ENCODE data around the gene CLEC4G.
"Not testable (repeated sequence)": the region's sequence is repeated elsewhere in the genome, so short reads cannot be mapped to it uniquely, and the experiment has no call there.

CLEC4G gene

DNA sequence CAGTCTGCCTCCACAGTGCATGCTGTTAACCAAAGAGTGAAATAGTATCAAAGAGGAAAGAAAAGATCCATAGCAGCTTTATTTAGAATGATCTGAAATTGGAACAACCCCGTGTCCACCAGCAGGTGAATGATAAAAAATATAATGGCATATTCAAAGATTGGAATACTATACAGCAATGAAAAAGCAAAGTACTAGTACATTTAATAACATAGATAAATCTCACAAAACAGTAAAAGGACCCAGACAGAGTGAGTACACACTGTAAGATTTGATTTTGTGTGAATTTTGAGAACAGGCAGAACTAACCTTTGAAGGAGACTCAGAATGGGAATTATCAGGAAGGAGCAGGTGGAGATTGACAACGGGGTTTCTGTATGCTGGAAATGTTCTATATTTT lies 16.3 kb upstream of the CLEC4G start:
- Histone ChIP-seq H3K4me3 (ENCODE audit: low read depth in 1 of 2, low read length in 2 of 2) (no peak overlapping the region), H3K36me3 (ENCODE audit: insufficient read depth, low read length) (no peaks in the 10 kb centered on the region), H3K79me2 (ENCODE audit: insufficient read depth, low read length) (no peaks in the 10 kb centered on the region), H4K20me1 (ENCODE audit: insufficient read depth, low read length) (no peaks in the 10 kb centered on the region), H3K4me1 (ENCODE audit: insufficient read depth, low read length) (no peaks in the 10 kb centered on the region), H2AFZ (ENCODE audit: low read depth, low read length) (no peak overlapping the region), H3K27ac (ENCODE audit: low read length) (no peak overlapping the region), H3K4me2 (ENCODE audit: insufficient read depth, low read length) (no peak overlapping the region), H3K27me3 (ENCODE audit: insufficient read depth, low read length, poor library complexity) (no peaks in the 10 kb centered on the region), H3K9me3 (ENCODE audit: insufficient read depth, low read length, severe bottlenecking) (no peaks in the 10 kb centered on the region), H3K9ac (ENCODE audit: low read depth, low read length) (no peak overlapping the region)
- DNase-seq (no peak), ATAC-seq (ENCODE audit: insufficient read depth, low read depth) (no peak)
- no peak for TF ChIP-seq EZH2 (IDR thresholded peaks at IDR 0.05; ENCODE audit: borderline replicate concordance, low read depth, low read length, severe bottlenecking)
- TF ChIP-seq, protein P1, sequence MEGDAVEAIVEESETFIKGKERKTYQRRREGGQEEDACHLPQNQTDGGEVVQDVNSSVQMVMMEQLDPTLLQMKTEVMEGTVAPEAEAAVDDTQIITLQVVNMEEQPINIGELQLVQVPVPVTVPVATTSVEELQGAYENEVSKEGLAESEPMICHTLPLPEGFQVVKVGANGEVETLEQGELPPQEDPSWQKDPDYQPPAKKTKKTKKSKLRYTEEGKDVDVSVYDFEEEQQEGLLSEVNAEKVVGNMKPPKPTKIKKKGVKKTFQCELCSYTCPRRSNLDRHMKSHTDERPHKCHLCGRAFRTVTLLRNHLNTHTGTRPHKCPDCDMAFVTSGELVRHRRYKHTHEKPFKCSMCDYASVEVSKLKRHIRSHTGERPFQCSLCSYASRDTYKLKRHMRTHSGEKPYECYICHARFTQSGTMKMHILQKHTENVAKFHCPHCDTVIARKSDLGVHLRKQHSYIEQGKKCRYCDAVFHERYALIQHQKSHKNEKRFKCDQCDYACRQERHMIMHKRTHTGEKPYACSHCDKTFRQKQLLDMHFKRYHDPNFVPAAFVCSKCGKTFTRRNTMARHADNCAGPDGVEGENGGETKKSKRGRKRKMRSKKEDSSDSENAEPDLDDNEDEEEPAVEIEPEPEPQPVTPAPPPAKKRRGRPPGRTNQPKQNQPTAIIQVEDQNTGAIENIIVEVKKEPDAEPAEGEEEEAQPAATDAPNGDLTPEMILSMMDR (IDR thresholded peaks at IDR 0.05; ENCODE audit: borderline replicate concordance, extremely low read depth, low read length, poor library complexity, severe bottlenecking): no peak

DNA sequence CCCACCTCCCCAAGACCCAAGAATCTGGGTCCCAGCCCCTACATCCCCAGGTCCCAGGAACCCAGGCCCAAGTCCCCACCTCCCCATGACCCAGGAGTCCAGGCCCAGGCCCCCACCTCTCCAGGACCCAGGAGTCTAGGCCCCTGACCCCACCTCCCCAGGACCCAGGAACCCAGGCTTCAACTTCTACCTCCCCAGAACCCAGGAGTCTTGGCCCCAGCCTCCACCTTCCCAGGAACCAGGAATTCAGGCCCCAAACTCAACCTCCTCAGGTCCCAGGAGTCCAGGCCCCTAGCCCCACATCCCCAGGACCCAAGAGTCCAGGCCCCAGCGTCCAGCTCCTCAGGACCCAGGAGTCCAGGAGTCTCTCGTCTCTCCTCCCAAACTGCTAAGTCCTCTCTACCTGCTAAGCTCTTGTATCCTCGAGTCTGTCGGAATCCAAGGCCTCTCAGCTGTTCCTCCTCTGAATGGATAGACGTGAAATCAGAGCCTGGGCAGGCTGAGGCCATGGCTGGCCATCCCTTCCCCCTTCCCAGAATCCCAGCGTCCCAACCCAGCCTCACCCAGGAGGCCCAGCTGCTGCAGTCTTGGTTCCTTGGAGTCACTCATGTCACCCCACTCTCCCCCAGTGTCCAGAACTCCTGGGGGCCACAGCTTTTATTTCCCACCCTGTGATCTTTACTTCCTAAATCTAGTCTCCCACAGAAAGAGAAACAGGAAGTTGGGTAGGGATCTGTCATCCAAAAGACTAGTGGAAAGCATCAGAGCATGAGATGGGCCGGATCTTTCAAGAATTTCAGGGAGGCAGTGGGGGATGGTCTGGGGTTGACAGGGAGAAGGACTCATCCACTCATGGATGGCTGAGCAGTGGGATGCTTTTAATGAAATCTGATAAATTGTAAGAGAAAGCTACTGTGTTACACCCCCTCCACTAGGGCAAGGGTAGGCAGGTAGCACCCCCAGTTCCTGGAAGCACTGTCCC lies 15.3 kb upstream of the CLEC4G start, which contains the start of gene CD209:
TSS of gene CD209 (minus strand) at position 632 of the 982 bp plus-strand sequence. CDS start at position 609, 23 bp downstream.
- DNase-seq: no peak
- H3K27ac ChIP-seq (ENCODE audit: low read length): no peak within 1 kb of the TSS

DNA sequence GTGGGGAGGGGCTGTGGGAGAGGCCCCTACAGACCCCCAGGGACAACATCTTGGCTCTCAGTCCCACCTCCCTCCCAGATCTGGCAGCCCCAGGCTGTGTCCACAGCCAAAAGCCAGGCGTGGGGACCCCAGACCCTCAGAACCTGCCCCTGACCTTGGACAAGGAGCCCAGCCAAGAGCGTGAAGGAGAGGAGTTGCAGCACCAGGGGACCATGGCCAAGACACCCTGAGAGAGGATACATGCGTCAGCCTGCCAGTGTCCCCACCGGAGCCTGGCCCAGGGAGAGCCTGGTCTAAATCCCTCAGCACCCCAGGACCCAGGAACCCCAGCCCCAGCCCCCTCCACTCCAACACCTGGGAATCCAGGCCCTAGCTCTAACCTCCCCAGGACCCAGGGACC lies 14.4 kb upstream of the CLEC4G start:
- H3K9me3 ChIP-seq (ENCODE audit: insufficient read depth, low read length, severe bottlenecking); H2AFZ ChIP-seq (ENCODE audit: low read depth, low read length); H4K20me1 ChIP-seq (ENCODE audit: insufficient read depth, low read length); H3K27ac ChIP-seq (ENCODE audit: low read length); H3K4me2 ChIP-seq (ENCODE audit: insufficient read depth, low read length); DNase-seq; H3K9ac ChIP-seq (ENCODE audit: low read depth, low read length); H3K4me3 ChIP-seq (ENCODE audit: low read depth in 1 of 2, low read length in 2 of 2); ATAC-seq (ENCODE audit: insufficient read depth, low read depth); H3K27me3 ChIP-seq (ENCODE audit: insufficient read depth, low read length, poor library complexity); H3K4me1 ChIP-seq (ENCODE audit: insufficient read depth, low read length); H3K79me2 ChIP-seq (ENCODE audit: insufficient read depth, low read length); H3K36me3 ChIP-seq (ENCODE audit: insufficient read depth, low read length): not testable (repeated sequence)

More for the DNA sequence above, 15.3 kb upstream of the CLEC4G start, which contains the start of gene CD209:
- no peak for ATAC-seq (ENCODE audit: insufficient read depth, low read depth)
- Histone ChIP-seq H3K4me1 (ENCODE audit: insufficient read depth, low read length) (no peaks in the 10 kb centered on the region), H2AFZ (ENCODE audit: low read depth, low read length) (no peak within 1 kb of the TSS), H3K4me2 (ENCODE audit: insufficient read depth, low read length) (no peak within 1 kb of the TSS), H4K20me1 (ENCODE audit: insufficient read depth, low read length) (no peaks in the 10 kb centered on the region), H3K79me2 (ENCODE audit: insufficient read depth, low read length) (no peaks in the 10 kb centered on the region), H3K9ac (ENCODE audit: low read depth, low read length) (no peak within 1 kb of the TSS), H3K36me3 (ENCODE audit: insufficient read depth, low read length) (no peaks in the 10 kb centered on the region), H3K27me3 (ENCODE audit: insufficient read depth, low read length, poor library complexity) (no peaks in the 10 kb centered on the region), H3K9me3 (ENCODE audit: insufficient read depth, low read length, severe bottlenecking) (no peaks in the 10 kb centered on the region), H3K4me3 (ENCODE audit: low read depth in 1 of 2, low read length in 2 of 2) (no peak within 1 kb of the TSS)
- TF ChIP-seq EZH2 (IDR thresholded peaks at IDR 0.05; ENCODE audit: borderline replicate concordance, low read depth, low read length, severe bottlenecking): no peak
- TF ChIP-seq, protein P1 (IDR thresholded peaks at IDR 0.05; ENCODE audit: borderline replicate concordance, extremely low read depth, low read length, poor library complexity, severe bottlenecking): no peak

DNA sequence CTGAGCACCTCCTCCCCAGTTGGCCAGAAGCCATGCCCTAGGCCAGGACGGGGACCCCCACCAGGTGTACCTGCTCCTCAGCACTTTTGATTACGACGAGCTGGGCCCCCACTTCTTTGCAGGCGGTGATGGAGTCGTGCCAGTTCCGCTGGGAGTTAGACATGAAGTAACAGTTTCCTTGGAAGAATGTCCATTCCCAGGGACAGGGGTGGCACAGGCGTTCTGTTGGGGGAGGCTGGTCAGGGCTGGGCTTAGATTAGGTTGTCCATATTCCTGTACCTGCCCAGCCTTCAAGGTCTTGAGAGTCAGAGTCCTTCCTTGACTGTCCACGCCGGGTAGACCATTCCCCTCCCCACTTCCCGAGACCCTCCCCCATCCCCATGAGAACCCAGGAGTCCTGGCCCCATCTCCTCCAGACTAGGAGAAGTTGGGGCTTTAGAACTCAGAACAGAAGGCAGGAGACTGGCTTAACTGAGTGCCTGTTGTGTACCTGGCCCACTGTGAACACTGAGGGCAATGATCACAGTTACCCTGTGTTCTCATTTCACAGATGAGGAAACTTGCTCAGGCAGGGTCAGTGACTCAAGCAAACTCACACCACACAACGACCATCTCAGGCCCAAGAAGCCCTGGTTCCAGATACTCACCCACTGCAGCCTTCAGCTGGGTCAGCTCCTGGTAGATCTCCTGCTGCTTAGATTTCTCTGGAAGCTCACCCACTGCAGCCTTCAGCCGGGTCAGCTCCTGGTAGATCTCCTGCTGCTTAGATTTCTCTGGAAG lies 13.2 kb upstream of the CLEC4G start:
- Histone ChIP-seq H3K4me1 (ENCODE audit: insufficient read depth, low read length) (no peaks in the 10 kb centered on the region), H3K9ac (ENCODE audit: low read depth, low read length) (no peak overlapping the region), H3K27ac (ENCODE audit: low read length) (no peak overlapping the region), H3K79me2 (ENCODE audit: insufficient read depth, low read length) (no peaks in the 10 kb centered on the region), H2AFZ (ENCODE audit: low read depth, low read length) (no peak overlapping the region), H3K4me2 (ENCODE audit: insufficient read depth, low read length) (no peak overlapping the region), H3K4me3 (ENCODE audit: low read depth in 1 of 2, low read length in 2 of 2) (no peak overlapping the region), H3K9me3 (ENCODE audit: insufficient read depth, low read length, severe bottlenecking) (no peaks in the 10 kb centered on the region), H3K36me3 (ENCODE audit: insufficient read depth, low read length) (no peaks in the 10 kb centered on the region), H4K20me1 (ENCODE audit: insufficient read depth, low read length) (no peaks in the 10 kb centered on the region), H3K27me3 (ENCODE audit: insufficient read depth, low read length, poor library complexity) (no peaks in the 10 kb centered on the region)
- DNase-seq (no peak), ATAC-seq (ENCODE audit: insufficient read depth, low read depth) (no peak)
- TF ChIP-seq, protein P1 (IDR thresholded peaks at IDR 0.05; ENCODE audit: borderline replicate concordance, extremely low read depth, low read length, poor library complexity, severe bottlenecking): no peak
- TF ChIP-seq EZH2 (IDR thresholded peaks at IDR 0.05; ENCODE audit: borderline replicate concordance, low read depth, low read length, severe bottlenecking): no peak
